OCI-LY1 (cell line): ENCODE measurements around the gene TEX52.

Experiments
- H2AFZ ChIP-seq: fragments of 200-600 bp; sonication (generic), shearing (Covaris generic); 2 replicates; pipeline ENCODE4 v1.6.0; 2014; ENCODE audit warnings: antibody characterized with exemption, mild to moderate bottlenecking, low read length
- H3F3A ChIP-seq: fragments of 200-600 bp; sonication (generic), shearing (Covaris generic); 2 replicates; pipeline ENCODE4 v1.6.0; 2014; ENCODE audit warnings: mild to moderate bottlenecking, antibody characterized with exemption, low read length, moderate library complexity; ENCODE audit not compliant: insufficient read depth
- H3K27ac ChIP-seq: fragments of 200-600 bp; sonication (generic); 2 replicates; pipeline ENCODE4 v1.5.1; 2014; ENCODE audit warnings: low read length, mixed run types, mild to moderate bottlenecking, low read depth; ENCODE audit not compliant: poor library complexity, severe bottlenecking
- H3K27me3 ChIP-seq: fragments of 200-600 bp; sonication (generic); 2 replicates; pipeline ENCODE4 v1.6.0; 2014; ENCODE audit warnings: antibody characterized with exemption, mild to moderate bottlenecking, low read length, moderate library complexity; ENCODE audit not compliant: insufficient read depth
- H3K36me3 ChIP-seq: fragments of 200-600 bp; sonication (generic); 2 replicates; pipeline ENCODE4 v1.6.1; 2014; ENCODE audit warnings: mild to moderate bottlenecking, antibody characterized with exemption, low read length, moderate library complexity, mixed read lengths; ENCODE audit not compliant: insufficient read depth
- H3K4me1 ChIP-seq: fragments of 200-600 bp; sonication (generic); 2 replicates; pipeline ENCODE4 v1.5.1; 2014; ENCODE audit warnings: mild to moderate bottlenecking, low read length, moderate library complexity; ENCODE audit not compliant: insufficient read depth, severe bottlenecking
- H3K4me2 ChIP-seq: fragments of 200-600 bp; sonication (generic), shearing (Covaris generic); 2 replicates; pipeline ENCODE4 v1.6.1; 2014; ENCODE audit warnings: low read length
- H3K4me3 ChIP-seq: fragments of 200-600 bp; sonication (generic); 2 replicates; pipeline ENCODE4 v1.5.1; 2014; ENCODE audit warnings: low read length, low read depth, mild to moderate bottlenecking, mixed read lengths; ENCODE audit not compliant: poor library complexity, severe bottlenecking
- H3K79me2 ChIP-seq: fragments of 200-600 bp; shearing (Covaris generic); 2 replicates; pipeline ENCODE4 v1.6.1; 2016; ENCODE audit warnings: mixed run types, low read length, mixed read lengths; ENCODE audit not compliant: insufficient read depth
- H3K9ac ChIP-seq: fragments of 200-600 bp; sonication (generic), shearing (Covaris generic); 2 replicates; pipeline ENCODE4 v1.6.1; 2014; ENCODE audit warnings: mild to moderate bottlenecking, low read length, mixed read lengths
- H3K9me2 ChIP-seq: fragments of 200-600 bp; sonication (generic), shearing (Covaris generic); 2 replicates; pipeline ENCODE4 v1.6.1; 2014; ENCODE audit warnings: low read depth, mild to moderate bottlenecking, low read length, mixed read lengths
- H3K9me3 ChIP-seq: fragments of 200-600 bp; shearing (Covaris generic); 2 replicates; pipeline ENCODE4 v1.6.1; 2014; ENCODE audit warnings: low read length, mixed read lengths
- H4K20me1 ChIP-seq: fragments of 200-600 bp; sonication (generic), shearing (Covaris generic); 2 replicates; pipeline ENCODE4 v1.6.0; 2016; ENCODE audit warnings: mild to moderate bottlenecking, low read length; ENCODE audit not compliant: insufficient read depth
- EZH2 ChIP-seq: fragments of 200-600 bp; sonication (generic), shearing (Covaris generic); IDR thresholded peaks from 2 replicates; pipeline ENCODE4 v1.8.0; 2017; ENCODE audit warnings: borderline replicate concordance, mixed run types, mild to moderate bottlenecking, antibody characterized with exemption, low read length, moderate library complexity, mixed read lengths
- TF ChIP-seq, protein P1 (sequence below): fragments of 200-600 bp; sonication (generic), shearing (Covaris generic); IDR thresholded peaks from 2 replicates; pipeline ENCODE4 v1.5.1; 2017; ENCODE audit warnings: mild to moderate bottlenecking, antibody characterized with exemption, low read length, moderate library complexity, mixed read lengths

TEX52 gene

GRCh38 chr12:2812290-2813213 lies 44.3 kb downstream of the TEX52 start, which contains the start of gene ITFG2:
Gene ITFG2, plus strand, starts transcription at chr12:2812668. Its CDS starts 93 bp downstream, at chr12:2812761.
- TF ChIP-seq EZH2: no peak
- TF ChIP-seq, protein P1, sequence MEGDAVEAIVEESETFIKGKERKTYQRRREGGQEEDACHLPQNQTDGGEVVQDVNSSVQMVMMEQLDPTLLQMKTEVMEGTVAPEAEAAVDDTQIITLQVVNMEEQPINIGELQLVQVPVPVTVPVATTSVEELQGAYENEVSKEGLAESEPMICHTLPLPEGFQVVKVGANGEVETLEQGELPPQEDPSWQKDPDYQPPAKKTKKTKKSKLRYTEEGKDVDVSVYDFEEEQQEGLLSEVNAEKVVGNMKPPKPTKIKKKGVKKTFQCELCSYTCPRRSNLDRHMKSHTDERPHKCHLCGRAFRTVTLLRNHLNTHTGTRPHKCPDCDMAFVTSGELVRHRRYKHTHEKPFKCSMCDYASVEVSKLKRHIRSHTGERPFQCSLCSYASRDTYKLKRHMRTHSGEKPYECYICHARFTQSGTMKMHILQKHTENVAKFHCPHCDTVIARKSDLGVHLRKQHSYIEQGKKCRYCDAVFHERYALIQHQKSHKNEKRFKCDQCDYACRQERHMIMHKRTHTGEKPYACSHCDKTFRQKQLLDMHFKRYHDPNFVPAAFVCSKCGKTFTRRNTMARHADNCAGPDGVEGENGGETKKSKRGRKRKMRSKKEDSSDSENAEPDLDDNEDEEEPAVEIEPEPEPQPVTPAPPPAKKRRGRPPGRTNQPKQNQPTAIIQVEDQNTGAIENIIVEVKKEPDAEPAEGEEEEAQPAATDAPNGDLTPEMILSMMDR: no peak
- H3K79me2 ChIP-seq: peaks cover 13% of the 10 kb centered on the region; the same call in 1 of the 2 replicates
- peaks cover 24% of the 10 kb centered on the region for H3K4me1 ChIP-seq
- H3K27ac ChIP-seq: peak within 1 kb of the TSS; percentile 82
- H2AFZ ChIP-seq: 0 out of 2 replicates have a peak within 1 kb of the TSS, but pooled peaks have one; percentile 28
- H4K20me1 ChIP-seq: no peaks in the 10 kb centered on the region
- peak within 1 kb of the TSS; percentile 82 for H3K9ac ChIP-seq
- no peaks in the 10 kb centered on the region for H3F3A ChIP-seq
- H3K27me3 ChIP-seq: no peaks in the 10 kb centered on the region
- H3K9me3 ChIP-seq: no peaks in the 10 kb centered on the region
- peak within 1 kb of the TSS; percentile 97 for H3K4me2 ChIP-seq
- H3K36me3 ChIP-seq: peaks cover 16% of the 10 kb centered on the region; the same call in 1 of the 2 replicates
- H3K4me3 ChIP-seq: peak within 1 kb of the TSS; percentile 75
- no peaks in the 10 kb centered on the region for H3K9me2 ChIP-seq

GRCh38 chr12:2811801-2812200 lies 45.0 kb downstream of the TEX52 start:
- Histone ChIP-seq H2AFZ (0 out of 2 replicates have a peak overlapping the region, but pooled peaks have one; percentile 28), H3K9ac (peak overlapping the region; percentile 72)

GRCh38 chr12:2806700-2807099 lies 50.1 kb downstream of the TEX52 start:
- TF ChIP-seq EZH2: no peak
- TF ChIP-seq, protein P1: no peak

More at GRCh38 chr12:2811801-2812200, 45.0 kb downstream of the TEX52 start:
- peak overlapping the region; percentile 75 for H3K4me3 ChIP-seq
- H3F3A ChIP-seq: no peaks in the 10 kb centered on the region
- no peaks in the 10 kb centered on the region for H3K9me3 ChIP-seq
- H3K27ac ChIP-seq: peak overlapping the region; percentile 74
- peaks cover 24% of the 10 kb centered on the region for H3K4me1 ChIP-seq
- TF ChIP-seq, protein P1: no peak
- no peak for TF ChIP-seq EZH2
- H4K20me1 ChIP-seq: no peaks in the 10 kb centered on the region
- peaks cover 13% of the 10 kb centered on the region; the same call in 1 of the 2 replicates for H3K36me3 ChIP-seq
- no peaks in the 10 kb centered on the region for H3K9me2 ChIP-seq
- peak overlapping the region; percentile 97 for H3K4me2 ChIP-seq
- H3K79me2 ChIP-seq: peaks cover 13% of the 10 kb centered on the region; the same call in 1 of the 2 replicates
- H3K27me3 ChIP-seq: no peaks in the 10 kb centered on the region

More at GRCh38 chr12:2806700-2807099, 50.1 kb downstream of the TEX52 start:
- no peak overlapping the region for H3K27ac ChIP-seq
- H3K9ac ChIP-seq: no peak overlapping the region
- no peak overlapping the region for H3K4me3 ChIP-seq
- H4K20me1 ChIP-seq: no peaks in the 10 kb centered on the region
- no peak overlapping the region for H3K4me2 ChIP-seq
- H3K4me1 ChIP-seq: peaks cover 3% of the 10 kb centered on the region
- H3K27me3 ChIP-seq: no peaks in the 10 kb centered on the region
- H3K9me2 ChIP-seq: no peaks in the 10 kb centered on the region
- H2AFZ ChIP-seq: no peak overlapping the region
- no peaks in the 10 kb centered on the region for H3K79me2 ChIP-seq
- no peaks in the 10 kb centered on the region for H3F3A ChIP-seq
- H3K36me3 ChIP-seq: peaks cover 49% of the 10 kb centered on the region
- no peaks in the 10 kb centered on the region for H3K9me3 ChIP-seq
